ENCODE results near the gene RBM42.

The RBM42 gene

GRCh38 chr19:35636651-35637050, 7.8 kb downstream of the RBM42 start:
- Histone ChIP-seq H2BK120ac (ENCODE audit: low read depth, low read length) (no peak overlapping the region), H3K36me3 (ENCODE audit: control insufficient read depth in 1 of 2, insufficient read depth in 2 of 2, low read depth in 1 of 2, low read length in 2 of 2) (peaks cover 61% of the 10 kb centered on the region in 2 experiments), H3K14ac (ENCODE audit: low read length in 2 of 2) (no peak overlapping the region), H3K4me1 (ENCODE audit: control insufficient read depth, insufficient read depth, low read depth, low read length) (peaks cover 8% of the 10 kb centered on the region), H3K27ac (ENCODE audit: low read length, poor library complexity, severe bottlenecking) (no peak overlapping the region), H2BK15ac (ENCODE audit: low read depth, poor library complexity, severe bottlenecking) (no peak overlapping the region), H2AK5ac (ENCODE audit: low read length, severe bottlenecking) (no peak overlapping the region), H2BK12ac (ENCODE audit: low read length in 2 of 2) (no peak overlapping the region), H3K9me3 (ENCODE audit: control insufficient read depth, low read length) (no peaks in the 10 kb centered on the region), H3K4me2 (ENCODE audit: low read length, poor library complexity, severe bottlenecking) (no peak overlapping the region), H3K9ac (ENCODE audit: low read length) (no peak overlapping the region), H2AFZ (ENCODE audit: low read depth, low read length) (no peak overlapping the region), H3K4me3 (ENCODE audit: insufficient read depth in 1 of 2, low read depth in 1 of 2, low read length in 2 of 2) (no peak overlapping the region), H4K8ac (ENCODE audit: low read length) (no peak overlapping the region), H4K91ac (ENCODE audit: low read length) (no peak overlapping the region), H3K18ac (ENCODE audit: low read depth in 1 of 2, low read length in 2 of 2) (no peak overlapping the region), H2BK5ac (ENCODE audit: low read depth, low read length, poor library complexity, severe bottlenecking) (no peak overlapping the region), H3K23ac (ENCODE audit: low read length in 2 of 2) (no peak overlapping the region), H3K27me3 (ENCODE audit: control insufficient read depth in 1 of 2, insufficient read depth in 1 of 2, low read length in 2 of 2) (no peaks in the 10 kb centered on the region), H3K79me1 (replicated peaks; ENCODE audit: low read length, poor library complexity, severe bottlenecking) (peaks cover 26% of the 10 kb centered on the region), H3K4ac (ENCODE audit: low read depth in 1 of 2, low read length in 2 of 2) (no peak overlapping the region)
- WGBS: 96% methylated on average over 3 of the region's 3 CpGs
- no peak for DNase-seq

GRCh38 chr19:35637165-35637564, 8.3 kb downstream of the RBM42 start:
- Histone ChIP-seq H3K9me3 (ENCODE audit: control insufficient read depth, low read length) (no peaks in the 10 kb centered on the region), H3K14ac (ENCODE audit: low read length in 2 of 2) (no peak overlapping the region), H3K27me3 (ENCODE audit: control insufficient read depth in 1 of 2, insufficient read depth in 1 of 2, low read length in 2 of 2) (no peaks in the 10 kb centered on the region), H2BK15ac (ENCODE audit: low read depth, poor library complexity, severe bottlenecking) (no peak overlapping the region), H3K4me2 (ENCODE audit: low read length, poor library complexity, severe bottlenecking) (no peak overlapping the region), H2BK5ac (ENCODE audit: low read depth, low read length, poor library complexity, severe bottlenecking) (no peak overlapping the region), H3K36me3 (ENCODE audit: control insufficient read depth in 1 of 2, insufficient read depth in 2 of 2, low read depth in 1 of 2, low read length in 2 of 2) (peaks cover 56 to 57% of the 10 kb centered on the region in 2 experiments), H3K23ac (ENCODE audit: low read length in 2 of 2) (no peak overlapping the region), H2BK12ac (ENCODE audit: low read length in 2 of 2) (no peak overlapping the region), H4K8ac (ENCODE audit: low read length) (no peak overlapping the region), H3K79me1 (replicated peaks; ENCODE audit: low read length, poor library complexity, severe bottlenecking) (peaks cover 24% of the 10 kb centered on the region), H3K4me3 (ENCODE audit: insufficient read depth in 1 of 2, low read depth in 1 of 2, low read length in 2 of 2) (no peak overlapping the region), H3K4me1 (ENCODE audit: control insufficient read depth, insufficient read depth, low read depth, low read length) (peaks cover 10% of the 10 kb centered on the region), H3K27ac (ENCODE audit: low read length, poor library complexity, severe bottlenecking) (no peak overlapping the region), H3K9ac (ENCODE audit: low read length) (no peak overlapping the region), H4K91ac (ENCODE audit: low read length) (no peak overlapping the region), H2BK120ac (ENCODE audit: low read depth, low read length) (no peak overlapping the region), H2AK5ac (ENCODE audit: low read length, severe bottlenecking) (no peak overlapping the region), H3K4ac (ENCODE audit: low read depth in 1 of 2, low read length in 2 of 2) (no peak overlapping the region), H2AFZ (ENCODE audit: low read depth, low read length) (no peak overlapping the region), H3K18ac (ENCODE audit: low read depth in 1 of 2, low read length in 2 of 2) (no peak overlapping the region)
- DNase-seq: no peak
- 97% methylated on average over 22 of the region's 25 CpGs for WGBS

GRCh38 chr19:35639321-35639639, 10.4 kb downstream of the RBM42 start:
- Histone ChIP-seq H3K4ac (ENCODE audit: low read depth in 1 of 2, low read length in 2 of 2) (no peak overlapping the region), H3K18ac (ENCODE audit: low read depth in 1 of 2, low read length in 2 of 2) (no peak overlapping the region), H3K23ac (ENCODE audit: low read length in 2 of 2) (no peak overlapping the region), H3K4me2 (ENCODE audit: low read length, poor library complexity, severe bottlenecking) (no peak overlapping the region), H3K4me3 (ENCODE audit: insufficient read depth in 1 of 2, low read depth in 1 of 2, low read length in 2 of 2) (no peak overlapping the region), H3K27ac (ENCODE audit: low read length, poor library complexity, severe bottlenecking) (no peak overlapping the region), H2BK12ac (ENCODE audit: low read length in 2 of 2) (peak overlapping the region in 1 of 2 experiments; percentile 7), H3K9ac (ENCODE audit: low read length) (no peak overlapping the region), H3K27me3 (ENCODE audit: control insufficient read depth in 1 of 2, insufficient read depth in 1 of 2, low read length in 2 of 2) (no peaks in the 10 kb centered on the region), H3K4me1 (ENCODE audit: control insufficient read depth, insufficient read depth, low read depth, low read length) (peaks cover 18% of the 10 kb centered on the region), H2AFZ (ENCODE audit: low read depth, low read length) (no peak overlapping the region), H2AK5ac (ENCODE audit: low read length, severe bottlenecking) (no peak overlapping the region), H2BK15ac (ENCODE audit: low read depth, poor library complexity, severe bottlenecking) (no peak overlapping the region), H4K91ac (ENCODE audit: low read length) (peak overlapping the region; percentile 43), H2BK5ac (ENCODE audit: low read depth, low read length, poor library complexity, severe bottlenecking) (no peak overlapping the region), H3K36me3 (ENCODE audit: control insufficient read depth in 1 of 2, insufficient read depth in 2 of 2, low read depth in 1 of 2, low read length in 2 of 2) (peaks cover 36 to 37% of the 10 kb centered on the region in 2 experiments), H4K8ac (ENCODE audit: low read length) (peak overlapping the region; percentile 43), H3K9me3 (ENCODE audit: control insufficient read depth, low read length) (no peaks in the 10 kb centered on the region), H3K14ac (ENCODE audit: low read length in 2 of 2) (no peak overlapping the region), H3K79me1 (replicated peaks; ENCODE audit: low read length, poor library complexity, severe bottlenecking) (peaks cover 4% of the 10 kb centered on the region), H2BK120ac (ENCODE audit: low read depth, low read length) (no peak overlapping the region)
- no peak for DNase-seq
- WGBS: 79% methylated on average over 6 of the region's 6 CpGs

- DNase-seq: no peak
- no peaks in the 10 kb centered on the region for H3K9me3 ChIP-seq (ENCODE audit: control insufficient read depth, low read length)
- no peak overlapping the region for H3K9ac ChIP-seq (ENCODE audit: low read length)
- no peak overlapping the region for H2AFZ ChIP-seq (ENCODE audit: low read depth, low read length)
- no peak overlapping the region for H4K8ac ChIP-seq (ENCODE audit: low read length)
- H3K14ac ChIP-seq (ENCODE audit: low read length in 2 of 2): no peak overlapping the region
- no peak overlapping the region for H2BK15ac ChIP-seq (ENCODE audit: low read depth, poor library complexity, severe bottlenecking)
- H3K23ac ChIP-seq (ENCODE audit: low read length in 2 of 2): no peak overlapping the region
- no peak overlapping the region for H2BK12ac ChIP-seq (ENCODE audit: low read length in 2 of 2)
- no peak overlapping the region for H3K4ac ChIP-seq (ENCODE audit: low read depth in 1 of 2, low read length in 2 of 2)
- H3K4me1 ChIP-seq (ENCODE audit: control insufficient read depth, insufficient read depth, low read depth, low read length): peaks cover 21% of the 10 kb centered on the region
- H3K27me3 ChIP-seq (ENCODE audit: control insufficient read depth in 1 of 2, insufficient read depth in 1 of 2, low read length in 2 of 2): no peaks in the 10 kb centered on the region
- H2BK120ac ChIP-seq (ENCODE audit: low read depth, low read length): no peak overlapping the region
- no peak overlapping the region for H4K91ac ChIP-seq (ENCODE audit: low read length)
- no peak overlapping the region for H3K18ac ChIP-seq (ENCODE audit: low read depth in 1 of 2, low read length in 2 of 2)
- no peak overlapping the region for H3K27ac ChIP-seq (ENCODE audit: low read length, poor library complexity, severe bottlenecking)
- WGBS: 86% methylated on average over 4 of the region's 8 CpGs
- peaks cover 2% of the 10 kb centered on the region for H3K79me1 ChIP-seq (replicated peaks; ENCODE audit: low read length, poor library complexity, severe bottlenecking)
- H2AK5ac ChIP-seq (ENCODE audit: low read length, severe bottlenecking): no peak overlapping the region
- H2BK5ac ChIP-seq (ENCODE audit: low read depth, low read length, poor library complexity, severe bottlenecking): no peak overlapping the region
- no peak overlapping the region for H3K4me2 ChIP-seq (ENCODE audit: low read length, poor library complexity, severe bottlenecking)
- H3K36me3 ChIP-seq (ENCODE audit: control insufficient read depth in 1 of 2, insufficient read depth in 2 of 2, low read depth in 1 of 2, low read length in 2 of 2): peaks cover 32% of the 10 kb centered on the region in 2 experiments
- H3K4me3 ChIP-seq (ENCODE audit: insufficient read depth in 1 of 2, low read depth in 1 of 2, low read length in 2 of 2): no peak overlapping the region
These were observed 11.0 kb downstream of the RBM42 start for GRCh38 chr19:35639863-35640262.
